SKM-1 treated with dmso at 0.1 percent for 144 hours (cell line): ENCODE data around the gene POP7.
"Not testable (repeated sequence)": the region's sequence is repeated elsewhere in the genome, so short reads cannot be mapped to it uniquely, and the experiment has no call there.

Source experiments
- DNase-seq: peaks from one replicate; lab custom pipeline; 2025; ENCODE audit not compliant: unreplicated experiment; lab: John Stamatoyannopoulos, UW

Gene POP7

GRCh38 chr7:100705753-100706671 is at the start of gene POP7:
Gene POP7, plus strand, starts transcription at chr7:100706121. Its CDS starts 710 bp downstream, at chr7:100706831.
- peak; percentile 96 for DNase-seq

GRCh38 chr7:100662194-100662776 is 43.6 kb upstream of the POP7 start:
- not testable (repeated sequence) for DNase-seq

- DNase-seq: no peak
These were observed 40.7 kb upstream of the POP7 start for GRCh38 chr7:100665168-100665726.

GRCh38 chr7:100667331-100668068 is 38.4 kb upstream of the POP7 start:
- no peak for DNase-seq

- DNase-seq: no peak
These were observed 37.9 kb upstream of the POP7 start for GRCh38 chr7:100668069-100668449.

- not testable (repeated sequence) for DNase-seq
These were observed 36.8 kb upstream of the POP7 start for GRCh38 chr7:100669106-100669505.

- DNase-seq: peak; percentile 29
These were observed 35.8 kb upstream of the POP7 start for GRCh38 chr7:100670074-100670473.

- no peak for DNase-seq
These were observed 34.3 kb upstream of the POP7 start for GRCh38 chr7:100671353-100672327.

- peak; percentile 95 for DNase-seq
These were observed 32.5 kb upstream of the POP7 start, which contains the start of gene GNB2 for GRCh38 chr7:100673302-100673941. Gene GNB2, plus strand, starts transcription at chr7:100673740. Its CDS starts 2,526 bp downstream, at chr7:100676266.

GRCh38 chr7:100673942-100674410 is 31.9 kb upstream of the POP7 start:
- DNase-seq: peak; percentile 52

GRCh38 chr7:100674411-100675104 is 31.4 kb upstream of the POP7 start:
- no peak for DNase-seq

- no peak for DNase-seq
These were observed 30.8 kb upstream of the POP7 start for GRCh38 chr7:100675105-100675451.

- DNase-seq: no peak
These were observed 30.2 kb upstream of the POP7 start for GRCh38 chr7:100675581-100676350.

- DNase-seq: no peak
These were observed 29.2 kb upstream of the POP7 start for GRCh38 chr7:100676501-100677306.

GRCh38 chr7:100677308-100678267 is 28.3 kb upstream of the POP7 start:
- DNase-seq: no peak

GRCh38 chr7:100678291-100678984 is 27.5 kb upstream of the POP7 start:
- no peak for DNase-seq
